ENCODE measurements around the gene ASPG. TPM values are rescaled to one million over a fixed set of nuclear protein-coding genes. Genes with fewer than 3 reads are reported as not detected.

Gene ASPG
- polyA plus RNA-seq, 1 experiment, result not detected

GRCh38 chr14:104140213-104140462 is 54.6 kb downstream of the ASPG start:
- peaks cover 27% of the 10 kb centered on the region for H3K27me3 ChIP-seq (ENCODE audit: control insufficient read depth, insufficient read depth, low read length)

DNA sequence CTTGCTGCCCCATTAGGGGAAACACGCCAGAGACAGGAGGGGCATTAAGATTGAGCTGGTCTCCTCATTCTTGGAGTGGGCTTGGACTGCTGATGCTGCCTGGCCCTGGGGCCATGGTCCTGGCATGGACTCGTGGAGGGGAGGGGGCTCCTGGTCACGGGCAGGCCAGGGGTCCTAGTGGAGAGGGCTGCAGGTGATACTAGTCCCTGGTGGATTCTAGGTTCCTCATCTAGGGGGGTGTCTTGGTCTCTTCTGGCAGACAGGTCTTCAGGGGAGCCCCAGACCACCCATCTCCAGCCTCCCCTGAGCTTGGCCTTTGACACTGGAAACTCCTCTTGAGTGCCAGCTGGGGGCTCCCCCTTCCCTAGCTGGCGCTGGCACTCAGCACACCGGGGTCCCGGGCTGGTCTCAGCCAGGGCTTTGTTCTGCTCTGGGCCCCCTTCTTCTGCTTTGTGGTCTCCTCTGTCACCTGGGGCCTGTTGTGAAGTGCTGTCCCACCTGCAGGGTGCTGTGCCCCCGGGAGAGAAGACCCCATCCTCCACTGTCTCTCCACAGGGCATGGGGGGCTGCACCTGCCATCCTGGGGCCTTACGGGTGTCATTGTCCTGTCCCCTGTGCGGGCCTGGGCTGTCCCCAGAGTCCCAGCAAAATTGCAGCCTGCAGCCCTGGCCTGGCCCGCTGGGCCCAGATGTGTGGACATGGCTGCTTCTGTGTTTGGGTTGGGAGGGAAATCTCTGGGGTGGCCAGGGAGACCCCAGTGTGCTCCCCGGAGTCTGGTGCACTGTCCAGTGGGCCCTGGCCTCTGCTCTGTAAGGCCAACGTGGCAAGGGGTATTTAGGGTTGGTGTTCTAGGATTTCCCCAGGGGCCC is 55.2 kb downstream of the ASPG start:
- CTCF ChIA-PET, result interaction anchor here (0.6 kb wide), 1 partner anchor 596 kb away, joined by 3 read pairs; no protein-coding TSS in a partner anchor
- H3K4me3 ChIP-seq (ENCODE audit: low read depth, low read length), result no peak overlapping the region

More at GRCh38 chr14:104140213-104140462, 54.6 kb downstream of the ASPG start:
- no peak overlapping the region for H3K27ac ChIP-seq (ENCODE audit: low read depth, low read length)
- TF ChIP-seq CTCF (IDR thresholded peaks at IDR 0.05; ENCODE audit: low read depth, low read length), result no peak
- CTCF ChIA-PET, result no interaction called here
- no peak for DNase-seq (ENCODE audit: low read depth, low spot score)
- POLR2A ChIA-PET, result no interaction called here
- no peak overlapping the region for H3K4me3 ChIP-seq (ENCODE audit: low read depth, low read length)
- H3K9me3 ChIP-seq (ENCODE audit: control insufficient read depth, insufficient read depth, low read length), result no peaks in the 10 kb centered on the region; the same call in 1 of the 2 replicates

GRCh38 chr14:104141621-104142091 is 56.2 kb downstream of the ASPG start:
- no peaks in the 10 kb centered on the region; the same call in 1 of the 2 replicates for H3K9me3 ChIP-seq (ENCODE audit: control insufficient read depth, insufficient read depth, low read length)
- no peak overlapping the region for H3K27ac ChIP-seq (ENCODE audit: low read depth, low read length)
- POLR2A ChIA-PET, result no interaction called here
- CTCF ChIA-PET, result interaction anchor here (0.6 kb wide), 1 partner anchor 595 kb away, joined by 3 read pairs; no protein-coding TSS in a partner anchor
- H3K27me3 ChIP-seq (ENCODE audit: control insufficient read depth, insufficient read depth, low read length), result peaks cover 21% of the 10 kb centered on the region
- DNase-seq (ENCODE audit: low read depth, low spot score), result no peak
- H3K4me3 ChIP-seq (ENCODE audit: low read depth, low read length), result no peak overlapping the region
- TF ChIP-seq CTCF (IDR thresholded peaks at IDR 0.05; ENCODE audit: low read depth, low read length), result no peak

More for the DNA sequence above, 55.2 kb downstream of the ASPG start:
- TF ChIP-seq CTCF (IDR thresholded peaks at IDR 0.05; ENCODE audit: low read depth, low read length), result no peak
- no peak for DNase-seq (ENCODE audit: low read depth, low spot score)
- H3K9me3 ChIP-seq (ENCODE audit: control insufficient read depth, insufficient read depth, low read length), result no peaks in the 10 kb centered on the region; the same call in 1 of the 2 replicates
- no peak overlapping the region for H3K27ac ChIP-seq (ENCODE audit: low read depth, low read length)
- POLR2A ChIA-PET, result no interaction called here
- H3K27me3 ChIP-seq (ENCODE audit: control insufficient read depth, insufficient read depth, low read length), result peaks cover 25% of the 10 kb centered on the region

- Histone ChIP-seq H3K27me3 (ENCODE audit: control insufficient read depth, insufficient read depth, low read length) (peaks cover 15% of the 10 kb centered on the region), H3K9me3 (ENCODE audit: control insufficient read depth, insufficient read depth, low read length) (no peaks in the 10 kb centered on the region; the same call in 1 of the 2 replicates), H3K4me3 (ENCODE audit: low read depth, low read length) (no peak overlapping the region), H3K27ac (ENCODE audit: low read depth, low read length) (no peak overlapping the region)
- CTCF ChIA-PET, result no interaction called here
- TF ChIP-seq CTCF (IDR thresholded peaks at IDR 0.05; ENCODE audit: low read depth, low read length), result no peak
- POLR2A ChIA-PET, result no interaction called here
- no peak for DNase-seq (ENCODE audit: low read depth, low spot score)
These were observed 56.8 kb downstream of the ASPG start for GRCh38 chr14:104142136-104142945.
